ENCODE data around the gene OPRL1.
"Not testable (repeated sequence)": the region's sequence is repeated elsewhere in the genome, so short reads cannot be mapped to it uniquely, and the experiment has no call there.

Gene OPRL1

DNA sequence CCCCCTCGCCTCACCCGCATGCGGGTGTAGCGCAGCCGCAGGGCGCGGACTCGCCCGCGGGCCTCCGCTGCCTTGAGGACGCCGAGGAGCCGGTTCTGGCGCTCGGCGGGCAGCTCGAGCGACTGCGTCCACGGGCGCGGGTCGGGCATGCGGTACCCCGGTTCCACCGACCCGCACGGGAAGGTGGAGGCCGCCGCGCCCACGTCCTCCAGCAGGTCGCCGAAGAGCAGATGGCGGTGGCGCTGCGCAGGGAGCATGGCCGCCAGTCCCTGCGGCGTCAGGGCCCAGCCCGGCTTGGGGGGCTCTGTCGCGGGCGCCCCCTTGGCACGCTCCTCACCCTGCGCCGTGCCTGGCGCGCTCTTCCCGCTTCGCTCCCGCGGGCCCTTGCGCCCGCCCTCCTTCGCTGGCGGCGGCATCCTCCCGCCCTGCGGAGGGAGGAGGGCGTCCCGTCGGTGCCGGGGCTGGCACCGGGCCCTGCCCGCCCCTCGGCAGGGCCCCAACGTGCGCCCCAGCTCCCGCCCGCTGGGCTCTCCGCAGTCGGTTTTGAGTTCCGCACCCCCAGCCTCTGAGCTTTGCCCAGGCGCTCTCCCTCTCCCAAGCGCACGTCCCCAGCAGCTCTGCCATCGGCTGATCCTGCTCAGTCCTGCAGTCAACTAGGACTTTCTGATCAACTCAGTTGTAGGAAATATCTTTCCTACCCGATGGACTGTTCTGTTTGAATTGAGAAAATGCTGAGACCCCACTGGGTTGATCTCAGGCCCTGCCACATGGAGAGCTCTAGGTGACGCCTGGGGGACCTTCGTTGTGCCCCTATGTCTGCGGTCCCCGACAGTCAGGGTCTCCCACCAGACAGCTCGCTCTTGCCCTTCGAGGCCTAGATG, 4.2 kb downstream of the OPRL1 start, which contains the start of gene LKAAEAR1:
Gene LKAAEAR1, minus strand, starts transcription at position 595 of the 881 bp plus-strand sequence. Its CDS starts 179 bp downstream, at position 416.
- no peak for DNase-seq (ENCODE audit: low spot score)

- DNase-seq (ENCODE audit: low spot score) = no peak
Measured at GRCh38 chr20:64084685-64085152, 4.8 kb downstream of the OPRL1 start.

- no peak for DNase-seq (ENCODE audit: low spot score)
Measured at GRCh38 chr20:64086801-64087200, 6.9 kb downstream of the OPRL1 start.

GRCh38 chr20:64087226-64087825, 7.4 kb downstream of the OPRL1 start:
- DNase-seq (ENCODE audit: low spot score) = not testable (repeated sequence)

DNA sequence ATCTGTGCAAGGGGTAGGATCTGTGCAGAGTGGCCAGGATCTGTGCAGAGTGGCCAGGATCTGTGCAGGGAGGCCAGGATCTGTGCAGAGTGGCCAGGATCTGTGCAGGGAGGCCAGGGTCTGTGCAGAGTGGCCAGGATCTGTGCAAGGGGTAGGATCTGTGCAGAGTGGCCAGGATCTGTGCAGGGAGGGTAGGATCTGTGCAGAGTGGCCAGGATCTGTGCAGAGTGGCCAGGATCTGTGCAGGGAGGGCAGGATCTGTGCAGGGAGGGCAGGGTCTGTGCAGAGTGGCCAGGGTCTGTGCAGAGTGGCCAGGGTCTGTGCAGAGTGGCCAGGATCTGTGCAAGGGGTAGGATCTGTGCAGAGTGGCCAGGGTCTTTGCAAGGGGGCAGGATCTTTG, 8.7 kb downstream of the OPRL1 start:
- DNase-seq (ENCODE audit: low spot score) = not testable (repeated sequence)

DNA sequence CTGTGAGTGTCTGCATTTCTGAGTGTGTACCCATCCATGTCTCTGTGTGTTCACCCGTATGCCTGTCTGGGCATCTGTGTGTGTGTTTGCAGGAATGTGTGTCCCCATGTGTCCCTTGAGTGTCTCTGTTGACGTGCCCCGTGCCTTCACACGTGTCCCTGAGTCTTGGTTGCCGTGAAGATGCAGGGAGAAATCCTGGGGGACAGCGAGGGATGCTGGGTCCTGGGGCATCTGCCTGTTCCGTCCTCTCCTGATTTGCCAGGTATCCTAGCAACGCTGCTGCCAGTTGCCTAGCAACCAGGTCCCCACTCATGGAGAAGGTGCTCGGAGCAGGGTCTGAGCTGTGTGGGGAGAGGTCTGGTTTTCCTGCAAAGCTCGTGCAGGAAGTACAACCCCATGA, 10.3 kb downstream of the OPRL1 start:
- DNase-seq (ENCODE audit: low spot score) = no peak

- no peak for DNase-seq (ENCODE audit: low spot score)
Measured at GRCh38 chr20:64091340-64091739, 11.5 kb downstream of the OPRL1 start.

- DNase-seq (ENCODE audit: low spot score) = no peak
Measured at GRCh38 chr20:64091770-64092169, 11.9 kb downstream of the OPRL1 start.

- DNase-seq (ENCODE audit: low spot score) = no peak
Measured at GRCh38 chr20:64092258-64093012, 12.6 kb downstream of the OPRL1 start.

DNA sequence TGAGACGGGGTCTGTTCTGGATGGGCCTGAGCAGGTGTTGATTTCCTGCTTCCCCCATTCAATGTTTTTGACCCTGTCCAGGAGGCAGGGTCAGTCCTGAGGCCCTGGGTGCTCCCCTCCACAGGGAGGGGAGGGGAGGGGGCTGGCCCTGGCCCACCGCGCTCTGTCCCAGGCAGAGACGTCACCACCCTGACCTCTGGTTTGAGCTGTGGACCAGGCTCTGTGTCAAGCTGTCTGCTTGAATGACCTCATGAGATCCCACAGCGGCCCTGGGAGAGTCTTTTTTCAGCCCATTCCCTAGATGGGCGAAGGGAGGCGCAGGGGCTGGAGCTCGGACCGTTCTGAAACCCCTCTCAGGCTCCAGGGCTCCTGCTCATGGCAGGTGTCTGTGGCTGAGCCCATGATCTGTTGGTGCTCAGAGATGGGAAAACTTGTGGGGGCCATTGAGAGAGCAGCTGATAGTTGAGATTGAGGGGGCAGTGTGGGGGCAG, 13.2 kb downstream of the OPRL1 start:
- no peak for DNase-seq (ENCODE audit: low spot score)

- no peak for DNase-seq (ENCODE audit: low spot score)
Measured at GRCh38 chr20:64095455-64095854, 15.6 kb downstream of the OPRL1 start.

DNA sequence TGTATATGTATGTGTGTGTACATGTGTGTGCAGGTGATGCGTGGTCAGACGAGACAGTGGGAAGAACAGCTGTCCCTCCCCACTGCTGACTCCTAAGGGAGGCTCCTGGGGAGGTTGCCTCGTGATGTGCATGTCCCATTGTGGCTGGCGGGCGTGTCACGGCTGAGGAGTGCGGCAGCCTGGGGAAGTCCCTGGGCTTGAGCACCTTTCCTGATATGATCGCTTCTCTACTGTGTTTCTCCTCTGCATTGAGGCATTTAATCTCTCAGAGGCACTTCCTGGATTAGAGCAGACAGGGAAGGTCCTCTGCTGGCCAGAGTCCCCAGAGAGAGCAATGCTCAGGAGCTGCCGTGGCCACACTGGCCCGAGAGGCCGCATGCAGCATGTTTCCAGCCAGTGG, 16.0 kb downstream of the OPRL1 start:
- no peak for DNase-seq (ENCODE audit: low spot score)

DNA sequence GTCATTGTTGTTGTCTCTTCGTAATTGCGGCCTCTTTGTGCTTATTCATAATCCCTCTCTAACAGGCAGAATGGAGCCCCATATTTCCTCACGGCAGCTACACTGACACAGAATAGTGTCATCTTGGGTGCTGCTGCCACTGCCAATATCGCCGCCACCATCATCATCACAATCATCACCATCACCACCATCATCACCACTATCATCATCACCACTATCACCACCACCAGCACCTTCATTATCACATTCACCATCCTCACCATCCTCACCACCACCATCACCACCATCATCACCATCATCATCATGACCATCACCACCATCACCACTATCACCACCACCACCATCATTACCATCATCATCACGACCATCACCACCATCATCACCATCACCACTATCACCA, 16.7 kb downstream of the OPRL1 start:
- no peak for DNase-seq (ENCODE audit: low spot score)

DNA sequence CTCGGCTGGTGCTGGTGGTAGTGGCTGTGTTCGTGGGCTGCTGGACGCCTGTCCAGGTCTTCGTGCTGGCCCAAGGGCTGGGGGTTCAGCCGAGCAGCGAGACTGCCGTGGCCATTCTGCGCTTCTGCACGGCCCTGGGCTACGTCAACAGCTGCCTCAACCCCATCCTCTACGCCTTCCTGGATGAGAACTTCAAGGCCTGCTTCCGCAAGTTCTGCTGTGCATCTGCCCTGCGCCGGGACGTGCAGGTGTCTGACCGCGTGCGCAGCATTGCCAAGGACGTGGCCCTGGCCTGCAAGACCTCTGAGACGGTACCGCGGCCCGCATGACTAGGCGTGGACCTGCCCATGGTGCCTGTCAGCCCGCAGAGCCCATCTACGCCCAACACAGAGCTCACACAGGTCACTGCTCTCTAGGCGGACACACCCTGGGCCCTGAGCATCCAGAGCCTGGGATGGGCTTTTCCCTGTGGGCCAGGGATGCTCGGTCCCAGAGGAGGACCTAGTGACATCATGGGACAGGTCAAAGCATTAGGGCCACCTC, 18.7 kb downstream of the OPRL1 start:
- DNase-seq (ENCODE audit: low spot score) = no peak

GRCh38 chr20:64099086-64099786, 19.4 kb downstream of the OPRL1 start:
- DNase-seq (ENCODE audit: low spot score) = no peak

- DNase-seq (ENCODE audit: low spot score) = no peak
Measured at GRCh38 chr20:64099880-64100565, 20.1 kb downstream of the OPRL1 start.

DNA sequence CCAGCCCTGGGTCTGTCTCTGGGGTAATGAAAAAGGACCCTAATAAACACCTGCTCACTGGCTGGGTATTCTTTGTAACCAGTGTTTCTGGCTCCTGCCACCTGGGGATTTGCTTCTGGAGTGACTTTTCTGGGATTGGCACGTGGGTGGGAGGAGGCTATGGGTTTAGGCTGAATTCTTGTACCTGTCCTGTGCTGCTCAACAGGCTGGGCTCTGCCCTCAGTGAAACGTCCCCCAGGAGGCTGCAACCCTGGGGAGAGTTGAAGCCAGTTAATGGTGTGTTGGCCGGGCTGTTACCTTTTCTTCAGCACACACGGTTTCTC, 20.6 kb downstream of the OPRL1 start:
- no peak for DNase-seq (ENCODE audit: low spot score)

- DNase-seq (ENCODE audit: low spot score) = no peak
Measured at GRCh38 chr20:64100946-64101688, 21.2 kb downstream of the OPRL1 start.

- DNase-seq (ENCODE audit: low spot score) = peak; percentile 71
Measured at GRCh38 chr20:64101731-64102621, 22.1 kb downstream of the OPRL1 start.
